ENCODE results near the gene CORO2A.

CORO2A gene

DNA sequence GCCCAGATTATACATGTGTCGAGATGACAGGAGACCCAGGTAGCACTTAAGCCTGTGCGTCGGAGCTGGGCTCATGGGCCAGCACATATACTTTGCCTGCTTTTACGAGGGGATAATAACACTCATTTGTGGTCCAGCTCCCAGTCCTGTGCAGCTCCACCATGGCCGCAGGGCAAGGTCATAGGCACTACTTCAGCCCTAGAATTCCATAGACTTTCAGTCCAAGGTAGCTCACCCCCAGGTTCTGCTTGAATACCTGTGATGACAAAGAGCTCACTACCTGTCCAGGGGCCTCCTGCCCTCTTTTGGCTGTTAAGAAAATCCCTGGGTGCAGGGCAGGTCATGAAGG, 1.7 kb downstream of the CORO2A start (continued):
- TF ChIP-seq, protein P1, sequence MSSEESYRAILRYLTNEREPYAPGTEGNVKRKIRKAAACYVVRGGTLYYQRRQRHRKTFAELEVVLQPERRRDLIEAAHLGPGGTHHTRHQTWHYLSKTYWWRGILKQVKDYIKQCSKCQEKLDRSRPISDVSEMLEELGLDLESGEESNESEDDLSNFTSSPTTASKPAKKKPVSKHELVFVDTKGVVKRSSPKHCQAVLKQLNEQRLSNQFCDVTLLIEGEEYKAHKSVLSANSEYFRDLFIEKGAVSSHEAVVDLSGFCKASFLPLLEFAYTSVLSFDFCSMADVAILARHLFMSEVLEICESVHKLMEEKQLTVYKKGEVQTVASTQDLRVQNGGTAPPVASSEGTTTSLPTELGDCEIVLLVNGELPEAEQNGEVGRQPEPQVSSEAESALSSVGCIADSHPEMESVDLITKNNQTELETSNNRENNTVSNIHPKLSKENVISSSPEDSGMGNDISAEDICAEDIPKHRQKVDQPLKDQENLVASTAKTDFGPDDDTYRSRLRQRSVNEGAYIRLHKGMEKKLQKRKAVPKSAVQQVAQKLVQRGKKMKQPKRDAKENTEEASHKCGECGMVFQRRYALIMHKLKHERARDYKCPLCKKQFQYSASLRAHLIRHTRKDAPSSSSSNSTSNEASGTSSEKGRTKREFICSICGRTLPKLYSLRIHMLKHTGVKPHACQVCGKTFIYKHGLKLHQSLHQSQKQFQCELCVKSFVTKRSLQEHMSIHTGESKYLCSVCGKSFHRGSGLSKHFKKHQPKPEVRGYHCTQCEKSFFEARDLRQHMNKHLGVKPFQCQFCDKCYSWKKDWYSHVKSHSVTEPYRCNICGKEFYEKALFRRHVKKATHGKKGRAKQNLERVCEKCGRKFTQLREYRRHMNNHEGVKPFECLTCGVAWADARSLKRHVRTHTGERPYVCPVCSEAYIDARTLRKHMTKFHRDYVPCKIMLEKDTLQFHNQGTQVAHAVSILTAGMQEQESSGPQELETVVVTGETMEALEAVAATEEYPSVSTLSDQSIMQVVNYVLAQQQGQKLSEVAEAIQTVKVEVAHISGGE (tag by site-specific recombination; conservative IDR thresholded peaks at IDR 0.05; ENCODE audit: low read depth), result no peak
- TF ChIP-seq ZNF610 (tag by site-specific recombination; IDR thresholded peaks at IDR 0.05; ENCODE audit: borderline replicate concordance) (no peak), ZNF521 (tag by site-specific recombination; IDR thresholded peaks at IDR 0.05) (no peak), ZBTB21 (tag by site-specific recombination; IDR thresholded peaks at IDR 0.05) (no peak), ZBTB17 (tag by site-specific recombination; IDR thresholded peaks at IDR 0.05) (no peak), KLF10 (tag by site-specific recombination; IDR thresholded peaks at IDR 0.05) (no peak), ZNF777 (tag by site-specific recombination; IDR thresholded peaks at IDR 0.05; ENCODE audit: borderline replicate concordance) (no peak), HOXC10 (CRISPR knock-in tag; IDR thresholded peaks at IDR 0.05) (no peak), ZNF350 (tag by site-specific recombination; IDR thresholded peaks at IDR 0.05) (no peak)
- TF ChIP-seq, protein P2, sequence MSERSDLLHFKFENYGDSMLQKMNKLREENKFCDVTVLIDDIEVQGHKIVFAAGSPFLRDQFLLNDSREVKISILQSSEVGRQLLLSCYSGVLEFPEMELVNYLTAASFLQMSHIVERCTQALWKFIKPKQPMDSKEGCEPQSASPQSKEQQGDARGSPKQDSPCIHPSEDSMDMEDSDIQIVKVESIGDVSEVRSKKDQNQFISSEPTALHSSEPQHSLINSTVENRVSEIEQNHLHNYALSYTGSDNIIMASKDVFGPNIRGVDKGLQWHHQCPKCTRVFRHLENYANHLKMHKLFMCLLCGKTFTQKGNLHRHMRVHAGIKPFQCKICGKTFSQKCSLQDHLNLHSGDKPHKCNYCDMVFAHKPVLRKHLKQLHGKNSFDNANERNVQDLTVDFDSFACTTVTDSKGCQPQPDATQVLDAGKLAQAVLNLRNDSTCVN (tag by site-specific recombination; optimal IDR thresholded peaks at IDR 0.05), result no peak
- TF ChIP-seq, protein P3, sequence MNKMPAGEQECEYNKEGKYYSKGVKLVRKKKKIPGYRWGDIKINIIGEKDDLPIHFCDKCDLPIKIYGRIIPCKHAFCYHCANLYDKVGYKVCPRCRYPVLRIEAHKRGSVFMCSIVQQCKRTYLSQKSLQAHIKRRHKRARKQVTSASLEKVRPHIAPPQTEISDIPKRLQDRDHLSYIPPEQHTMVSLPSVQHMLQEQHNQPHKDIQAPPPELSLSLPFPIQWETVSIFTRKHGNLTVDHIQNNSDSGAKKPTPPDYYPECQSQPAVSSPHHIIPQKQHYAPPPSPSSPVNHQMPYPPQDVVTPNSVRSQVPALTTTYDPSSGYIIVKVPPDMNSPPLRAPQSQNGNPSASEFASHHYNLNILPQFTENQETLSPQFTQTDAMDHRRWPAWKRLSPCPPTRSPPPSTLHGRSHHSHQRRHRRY (tag by site-specific recombination; IDR thresholded peaks at IDR 0.05), result no peak

DNA sequence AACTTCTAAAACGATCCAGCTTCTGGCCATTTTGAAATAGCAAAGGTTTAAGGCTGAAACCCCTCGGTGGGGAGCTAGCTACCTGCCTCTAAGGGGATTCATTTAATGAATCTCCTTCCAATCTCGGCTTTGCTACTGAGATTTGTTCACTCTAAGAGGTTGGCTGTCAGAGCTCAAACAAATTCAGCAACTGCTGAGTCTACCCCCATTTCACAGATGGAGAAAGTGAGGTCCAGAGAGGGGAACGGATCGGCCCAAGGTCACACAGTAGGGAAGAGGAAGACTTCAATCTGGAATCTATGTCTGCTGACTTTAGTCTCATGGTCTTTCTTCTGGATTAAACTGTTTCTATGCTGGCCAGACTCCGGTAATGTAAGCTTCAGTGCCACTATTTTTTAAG, 3.0 kb downstream of the CORO2A start:
- Histone ChIP-seq H3K4me1 (ENCODE audit: control insufficient read depth, insufficient read depth, low read length) (no peaks in the 10 kb centered on the region), H3K36me3 (ENCODE audit: control insufficient read depth in 2 of 2, insufficient read depth in 1 of 2, low read length in 2 of 2) (no peaks in the 10 kb centered on the region), H3K9me3 (ENCODE audit: control insufficient read depth, insufficient read depth, low read depth, low read length) (no peaks in the 10 kb centered on the region), H3K27ac (ENCODE audit: extremely low read depth, low read depth, low read length) (no peak overlapping the region), H3K4me3 (ENCODE audit: low read depth, low read length) (no peak overlapping the region)
- CTCF ChIA-PET, result no interaction called here
- POLR2A ChIA-PET, result interaction anchor here (0.7 kb wide), 1 partner anchor 290 kb away, joined by 3 read pairs; no protein-coding TSS in a partner anchor
- TF ChIP-seq, protein P4, sequence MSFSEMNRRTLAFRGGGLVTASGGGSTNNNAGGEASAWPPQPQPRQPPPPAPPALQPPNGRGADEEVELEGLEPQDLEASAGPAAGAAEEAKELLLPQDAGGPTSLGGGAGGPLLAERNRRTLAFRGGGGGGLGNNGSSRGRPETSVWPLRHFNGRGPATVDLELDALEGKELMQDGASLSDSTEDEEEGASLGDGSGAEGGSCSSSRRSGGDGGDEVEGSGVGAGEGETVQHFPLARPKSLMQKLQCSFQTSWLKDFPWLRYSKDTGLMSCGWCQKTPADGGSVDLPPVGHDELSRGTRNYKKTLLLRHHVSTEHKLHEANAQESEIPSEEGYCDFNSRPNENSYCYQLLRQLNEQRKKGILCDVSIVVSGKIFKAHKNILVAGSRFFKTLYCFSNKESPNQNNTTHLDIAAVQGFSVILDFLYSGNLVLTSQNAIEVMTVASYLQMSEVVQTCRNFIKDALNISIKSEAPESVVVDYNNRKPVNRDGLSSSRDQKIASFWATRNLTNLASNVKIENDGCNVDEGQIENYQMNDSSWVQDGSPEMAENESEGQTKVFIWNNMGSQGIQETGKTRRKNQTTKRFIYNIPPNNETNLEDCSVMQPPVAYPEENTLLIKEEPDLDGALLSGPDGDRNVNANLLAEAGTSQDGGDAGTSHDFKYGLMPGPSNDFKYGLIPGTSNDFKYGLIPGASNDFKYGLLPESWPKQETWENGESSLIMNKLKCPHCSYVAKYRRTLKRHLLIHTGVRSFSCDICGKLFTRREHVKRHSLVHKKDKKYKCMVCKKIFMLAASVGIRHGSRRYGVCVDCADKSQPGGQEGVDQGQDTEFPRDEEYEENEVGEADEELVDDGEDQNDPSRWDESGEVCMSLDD (tag by site-specific recombination; IDR thresholded peaks at IDR 0.05), result no peak
- TF ChIP-seq GLIS2 (tag by site-specific recombination; IDR thresholded peaks at IDR 0.05), result no peak
- no peak for TF ChIP-seq ZNF621 (tag by site-specific recombination; IDR thresholded peaks at IDR 0.05)
- TF ChIP-seq ZNF670 (tag by site-specific recombination; IDR thresholded peaks at IDR 0.05; ENCODE audit: low read depth), result no peak
- TF ChIP-seq ZNF175 (tag by site-specific recombination; IDR thresholded peaks at IDR 0.05), result no peak
- TF ChIP-seq ZNF138 (tag by site-specific recombination; IDR thresholded peaks at IDR 0.05; ENCODE audit: borderline replicate concordance), result no peak
- TF ChIP-seq ZBTB7A (tag by site-specific recombination; IDR thresholded peaks at IDR 0.05; ENCODE audit: low read depth), result no peak
